Frontal cortex (tissue), 4 donors: ENCODE data around the gene UBIAD1. TPM values are rescaled to one million over a fixed set of nuclear protein-coding genes. Genes with fewer than 3 reads are reported as not detected.
"Not testable (repeated sequence)": the region's sequence is repeated elsewhere in the genome, so short reads cannot be mapped to it uniquely, and the experiment has no call there.

Experiments
- DNase-seq, 2 donors: peaks; one replicate each; pipeline ENCODE4 v3.0.0; 2012; ENCODE audit warnings: low spot score in 2 of 2
- FAIRE-seq: peaks from 2 replicates; lab custom pipeline; 2012; peaks lifted over from hg19 to GRCh38; lab: Jason Lieb, UNC
- total RNA-seq: library from RNA; depleted of rRNA; stranded (reverse); fragments of >200 nt; gene quantifications from one replicate; pipeline ENCODE4 v1.2.3, GENCODE V29; 2014
- donor health status: control.
- donor health status: control.
- donor health status: control.

The UBIAD1 gene
- total RNA-seq, 1 donor from 2014 or later, result 12.6 TPM

GRCh38 chr1:11273595-11274234, 717 bp downstream of the UBIAD1 start:
- DNase-seq (no peak), FAIRE-seq (no peak)

- FAIRE-seq, result no peak
Measured at GRCh38 chr1:11279152-11279551, 6.2 kb downstream of the UBIAD1 start.

GRCh38 chr1:11279630-11280029, 6.6 kb downstream of the UBIAD1 start:
- no peak for DNase-seq

More at GRCh38 chr1:11279152-11279551, 6.2 kb downstream of the UBIAD1 start:
- no peak for DNase-seq

GRCh38 chr1:11280719-11281376, 7.8 kb downstream of the UBIAD1 start:
- no peak for DNase-seq
- no peak for FAIRE-seq

More at GRCh38 chr1:11279630-11280029, 6.6 kb downstream of the UBIAD1 start:
- FAIRE-seq, result no peak

- FAIRE-seq (no peak), DNase-seq (no peak)
Measured at GRCh38 chr1:11281518-11282331, 8.7 kb downstream of the UBIAD1 start.

GRCh38 chr1:11283151-11283550, 10.2 kb downstream of the UBIAD1 start:
- DNase-seq (no peak), FAIRE-seq (no peak)

GRCh38 chr1:11284784-11285183, 11.8 kb downstream of the UBIAD1 start:
- no peak for FAIRE-seq
- DNase-seq, result no peak

GRCh38 chr1:11285883-11286734, 13.1 kb downstream of the UBIAD1 start:
- DNase-seq (peak in 1 of 2 donors; percentile 52), FAIRE-seq (no peak)

- no peak for DNase-seq
- FAIRE-seq, result no peak
Measured at GRCh38 chr1:11286735-11287410, 13.9 kb downstream of the UBIAD1 start.

GRCh38 chr1:11289064-11289463, 16.1 kb downstream of the UBIAD1 start:
- DNase-seq, result no peak
- no peak for FAIRE-seq

- FAIRE-seq, result no peak
- DNase-seq, result no peak
Measured at GRCh38 chr1:11291049-11291448, 18.1 kb downstream of the UBIAD1 start.

- FAIRE-seq, result no peak
- no peak for DNase-seq
Measured at GRCh38 chr1:11293856-11294255, 20.9 kb downstream of the UBIAD1 start.

- DNase-seq (no peak), FAIRE-seq (no peak)
Measured at GRCh38 chr1:11294951-11295350, 22.0 kb downstream of the UBIAD1 start.

GRCh38 chr1:11295905-11296304, 22.9 kb downstream of the UBIAD1 start:
- FAIRE-seq (no peak), DNase-seq (no peak)

- not testable (repeated sequence) for FAIRE-seq, DNase-seq
Measured at GRCh38 chr1:11297774-11298173, 24.8 kb downstream of the UBIAD1 start.

GRCh38 chr1:11298390-11299224, 25.6 kb downstream of the UBIAD1 start:
- no peak for DNase-seq
- no peak for FAIRE-seq

- FAIRE-seq, result no peak
- no peak for DNase-seq
Measured at GRCh38 chr1:11299225-11299574, 26.2 kb downstream of the UBIAD1 start.

GRCh38 chr1:11301601-11302000, 28.6 kb downstream of the UBIAD1 start:
- peak; percentile 63 to 73 for DNase-seq

GRCh38 chr1:11302366-11302765, 29.4 kb downstream of the UBIAD1 start:
- no peak for FAIRE-seq

More at GRCh38 chr1:11301601-11302000, 28.6 kb downstream of the UBIAD1 start:
- peak; percentile 56 for FAIRE-seq

More at GRCh38 chr1:11302366-11302765, 29.4 kb downstream of the UBIAD1 start:
- no peak for DNase-seq
